H1 (cell line): ENCODE data around the gene MS4A18. TPM values are rescaled to one million over a fixed set of nuclear protein-coding genes. Genes with fewer than 3 reads are reported as not detected.

Experiments
- CTCF ChIA-PET: fragments of 300-600 bp; sonication (Branson Sonifier 250); formaldehyde crosslinking; loops from one replicate; lab custom pipeline; 2021; ENCODE audit not compliant: partially characterized antibody; lab: Charles Lee
- POLR2A ChIA-PET: fragments of 300-600 bp; sonication (Branson Sonifier 250); formaldehyde crosslinking; loops from one replicate; lab custom pipeline; 2021; ENCODE audit warnings: inconsistent platforms; ENCODE audit not compliant: partially characterized antibody; lab: Charles Lee
- DNase-seq, 2 experiments: peaks; one replicate each; pipeline versions ENCODE4 v3.0.0 to v3.0.0-alpha.2; 2010 to 2022; ENCODE audit warnings: low spot score in 2 of 2, low read depth in 1 of 2, mixed read lengths in 1 of 2
- FAIRE-seq: peaks from 2 replicates; lab custom pipeline; 2011; peaks lifted over from hg19 to GRCh38; lab: Jason Lieb, UNC
- H2AFZ ChIP-seq: 2 replicates; pipeline ENCODE4 v1.8.1; 2012; ENCODE audit warnings: low read length, inconsistent platforms
- H2AK5ac ChIP-seq: 2 replicates; pipeline ENCODE4 v1.6.1; 2013; ENCODE audit warnings: low read depth, low read length
- H2BK120ac ChIP-seq: replicated peaks from 2 replicates; pipeline ENCODE3; 2013; ENCODE audit warnings: low read depth, low read length, inconsistent platforms
- H2BK12ac ChIP-seq: 2 replicates; pipeline ENCODE4 v1.6.1; 2013; ENCODE audit warnings: low read depth, low read length
- H2BK15ac ChIP-seq: 2 replicates; pipeline ENCODE4 v1.6.1; 2013; ENCODE audit warnings: low read length
- H2BK20ac ChIP-seq: 2 replicates; pipeline ENCODE4 v1.6.1; 2013; ENCODE audit warnings: low read length
- H2BK5ac ChIP-seq: 2 replicates; pipeline ENCODE4 v1.6.1; 2013; ENCODE audit warnings: low read depth, low read length
- H3K14ac ChIP-seq: 2 replicates; pipeline ENCODE4 v1.6.1; 2013; ENCODE audit warnings: inconsistent platforms; ENCODE audit not compliant: insufficient read length
- H3K18ac ChIP-seq: 2 replicates; pipeline ENCODE4 v1.6.1; 2013; ENCODE audit warnings: low read length; ENCODE audit errors: extremely low read depth
- H3K23ac ChIP-seq: 2 replicates; pipeline ENCODE4 v1.6.1; 2013; ENCODE audit warnings: inconsistent platforms; ENCODE audit not compliant: insufficient read length
- H3K23me2 ChIP-seq: 2 replicates; pipeline ENCODE4 v1.6.1; 2013; ENCODE audit warnings: low read depth, low read length
- H3K27ac ChIP-seq: 2 replicates; pipeline ENCODE4 v1.6.1; 2011; ENCODE audit warnings: low read depth, low read length, inconsistent platforms
- H3K27me3 ChIP-seq, 4 experiments: replicated peaks in 1 of 4; 1 replicate in 1 of 4; 2 replicates in 3 of 4; pipeline versions ENCODE4 v1.6.1 to v1.8.1; 2011 to 2013; ENCODE audit warnings: low read length in 3 of 4, mild to moderate bottlenecking in 3 of 4, inconsistent platforms in 2 of 4, mixed read lengths in 2 of 4, moderate library complexity in 1 of 4; ENCODE audit not compliant: control insufficient read depth in 3 of 4, insufficient read depth in 3 of 4; ENCODE audit errors: extremely low read depth in 1 of 4
- H3K36me3 ChIP-seq, 4 experiments: 2 replicates each; pipeline versions ENCODE4 v1.6.1 to v1.8.1; 2011 to 2013; ENCODE audit warnings: mild to moderate bottlenecking in 4 of 4, low read length in 3 of 4, moderate library complexity in 2 of 4, control low read depth in 1 of 4, inconsistent platforms in 1 of 4; ENCODE audit not compliant: insufficient read depth in 4 of 4, control insufficient read depth in 2 of 4
- H3K4ac ChIP-seq: replicated peaks from 2 replicates; pipeline ENCODE3; 2013; ENCODE audit warnings: low read length, low read depth, mixed read lengths, inconsistent platforms; ENCODE audit not compliant: insufficient read length
- H3K4me1 ChIP-seq, 4 experiments: replicated peaks in 1 of 4; 1 replicate in 1 of 4; 2 replicates in 3 of 4; pipeline versions ENCODE4 v1.6.1 to v1.8.1; 2011 to 2013; ENCODE audit warnings: low read length in 3 of 4, inconsistent platforms in 2 of 4, mixed read lengths in 1 of 4; ENCODE audit not compliant: insufficient read depth in 4 of 4, control insufficient read depth in 3 of 4
- H3K4me2 ChIP-seq, 2 experiments: 2 replicates each; pipeline versions ENCODE4 v1.6.1 to v1.8.1; 2011 to 2013; ENCODE audit warnings: low read depth in 2 of 2, low read length in 2 of 2, control low read depth in 1 of 2, inconsistent platforms in 1 of 2, mild to moderate bottlenecking in 1 of 2; ENCODE audit not compliant: insufficient read depth in 1 of 2
- H3K4me3 ChIP-seq, 4 experiments: fragments of 200-600, 300-600 bp in 1 of 4; sonication (generic), shearing (Covaris generic), sonication (Bioruptor Twin) in 1 of 4; 2 replicates each; pipeline versions ENCODE4 v1.5.1 to v1.8.1; 2011 to 2016; ENCODE audit warnings: low read length in 4 of 4, low read depth in 3 of 4, control low read depth in 2 of 4, inconsistent platforms in 2 of 4, mild to moderate bottlenecking in 2 of 4, mixed read lengths in 1 of 4, moderate library complexity in 1 of 4; ENCODE audit not compliant: insufficient read depth in 2 of 4; ENCODE audit errors: extremely low read depth in 1 of 4
- H3K56ac ChIP-seq: replicated peaks from 2 replicates; pipeline ENCODE3; 2013; ENCODE audit warnings: low read depth, mild to moderate bottlenecking, mixed read lengths, low read length, inconsistent platforms; ENCODE audit not compliant: insufficient read length
- H3K79me1 ChIP-seq: 2 replicates; pipeline ENCODE4 v1.6.1; 2013; ENCODE audit warnings: low read depth, low read length, control low read depth
- H3K79me2 ChIP-seq, 2 experiments: 2 replicates each; pipeline versions ENCODE4 v1.6.1 to v1.8.1; 2012 to 2013; ENCODE audit warnings: low read length in 2 of 2, mild to moderate bottlenecking in 2 of 2, inconsistent platforms in 1 of 2; ENCODE audit not compliant: insufficient read depth in 2 of 2, control insufficient read depth in 1 of 2
- H3K9ac ChIP-seq, 4 experiments: replicated peaks in 1 of 4; 1 replicate in 1 of 4; 2 replicates in 3 of 4; pipeline versions ENCODE4 v1.6.1 to v1.8.1; 2011 to 2013; ENCODE audit warnings: low read depth in 3 of 4, low read length in 3 of 4, control low read depth in 2 of 4, mild to moderate bottlenecking in 2 of 4, moderate library complexity in 2 of 4, inconsistent platforms in 1 of 4; ENCODE audit errors: extremely low read depth in 1 of 4
- H3K9me3 ChIP-seq, 2 experiments: 2 replicates each; pipeline versions ENCODE4 v1.6.1 to v1.8.1; 2012 to 2013; ENCODE audit warnings: mild to moderate bottlenecking in 2 of 2, moderate library complexity in 2 of 2, control low read depth in 1 of 2, inconsistent platforms in 1 of 2, low read depth in 1 of 2, low read length in 1 of 2, mixed read lengths in 1 of 2; ENCODE audit not compliant: insufficient read depth in 2 of 2
- H4K20me1 ChIP-seq, 2 experiments: replicated peaks in 1 of 2; 2 replicates each; pipeline versions ENCODE3 to v1.8.1; 2011 to 2013; ENCODE audit warnings: inconsistent platforms in 2 of 2, low read length in 2 of 2, mild to moderate bottlenecking in 1 of 2; ENCODE audit not compliant: insufficient read depth in 2 of 2, control insufficient read depth in 1 of 2
- H4K5ac ChIP-seq: 2 replicates; pipeline ENCODE4 v1.6.1; 2013; ENCODE audit warnings: low read length, low read depth, mixed read lengths, inconsistent platforms; ENCODE audit not compliant: insufficient read length
- H4K8ac ChIP-seq: 2 replicates; pipeline ENCODE4 v1.8.0; 2013; ENCODE audit warnings: mild to moderate bottlenecking, moderate library complexity, low read length, inconsistent platforms; ENCODE audit not compliant: insufficient read depth; ENCODE audit errors: extremely low read depth
- H4K91ac ChIP-seq: replicated peaks from 2 replicates; pipeline ENCODE3; 2013; ENCODE audit warnings: low read length, mixed read lengths, inconsistent platforms; ENCODE audit not compliant: insufficient read length
- ATF2 ChIP-seq: IDR thresholded peaks from 2 replicates; pipeline ENCODE4 v1.6.1; 2012; ENCODE audit warnings: low read length, inconsistent platforms
- CHD2 ChIP-seq: IDR thresholded peaks from 2 replicates; pipeline ENCODE4 v1.6.1; 2012; ENCODE audit warnings: low read length, improper control_type of control experiment
- FOSL1 ChIP-seq: IDR thresholded peaks from 2 replicates; pipeline ENCODE4 v1.6.1; 2011; ENCODE audit warnings: mild to moderate bottlenecking, low read depth, low read length, moderate library complexity; ENCODE audit not compliant: insufficient read depth
- GTF2F1 ChIP-seq: IDR thresholded peaks from 2 replicates; pipeline ENCODE4 v1.6.1; 2012; ENCODE audit warnings: low read depth, low read length, improper control_type of control experiment, borderline replicate concordance
- HDAC6 ChIP-seq: IDR thresholded peaks from one replicate; pipeline ENCODE4 v1.7.1; 2012; ENCODE audit warnings: low read depth, mild to moderate bottlenecking, inconsistent platforms, low read length, moderate library complexity
- KDM5A ChIP-seq: fragments of 200-600 bp; IDR thresholded peaks from 2 replicates; pipeline ENCODE4 v1.7.1; 2012; ENCODE audit warnings: mild to moderate bottlenecking, low read length, inconsistent platforms, mixed read lengths
- MAX ChIP-seq: IDR thresholded peaks from 2 replicates; pipeline ENCODE4 v1.6.1; 2012; ENCODE audit warnings: inconsistent platforms
- SAP30 ChIP-seq: fragments of 300-600 bp; sonication (generic); IDR thresholded peaks from 2 replicates; pipeline ENCODE4 v1.7.1; 2012; ENCODE audit warnings: low read length, moderate library complexity, mild to moderate bottlenecking, inconsistent platforms; ENCODE audit not compliant: insufficient read depth, insufficient replicate concordance
- SIX5 ChIP-seq: IDR thresholded peaks from 2 replicates; pipeline ENCODE4 v1.6.1; 2011; ENCODE audit warnings: mild to moderate bottlenecking, low read depth, low read length
- TBP ChIP-seq: IDR thresholded peaks from 2 replicates; pipeline ENCODE4 v1.6.1; 2011; ENCODE audit warnings: low read depth, low read length, improper control_type of control experiment
- TEAD4 ChIP-seq: IDR thresholded peaks from 2 replicates; pipeline ENCODE4 v1.6.1; 2012; ENCODE audit warnings: low read depth, low read length, inconsistent platforms, mixed read lengths
- WGBS, 2 experiments: shearing (Covaris generic) in 1 of 2; methylation state at CpG; one replicate each; pipeline versions ENCODE4 v1.1.6 to v1.1.7; 2013 to 2015; ENCODE audit warnings: low lambda C conversion rate in 2 of 2, mixed read lengths in 2 of 2, inconsistent platforms in 1 of 2, low coverage in 1 of 2, missing lambda C conversion rate in 1 of 2; ENCODE audit not compliant: insufficient replicate concordance in 2 of 2, insufficient coverage in 1 of 2, insufficient read length in 1 of 2; ENCODE audit errors: extremely low coverage in 1 of 2, missing lambda C conversion rate in 1 of 2; 5-methylcytosine and 5-hydroxymethylcytosine counted together
- polyA plus RNA-seq, 7 experiments: library from polyadenylated mRNA; depleted of rRNA in 3 of 7; stranded (reverse) in 5 of 7; unstranded in 2 of 7; fragments of >200 nt in 5 of 7; fragments of 200-250 nt in 2 of 7; gene quantifications; 1 replicate in 5 of 7; 2 replicates in 1 of 7; 4 replicates in 1 of 7; pipeline versions ENCODE4 v1.2.1 to v1.2.3, GENCODE V29; 2011 to 2013; ENCODE audit warnings: missing spikeins in 2 of 7, mixed read lengths in 2 of 7
- total RNA-seq: library from RNA; stranded (reverse); fragmentation: NEBNext Ultra II Directional; extraction: Animal tissue kit (Norgen Biotek cat#: 25700); gene quantifications from 2 replicates; pipeline ENCODE4 v1.2.1, GENCODE V29; 2021

The MS4A18 gene
- total and polyA plus RNA-seq, 2 of the 8 experiments (the other 6 are each of a cell fraction or from before 2014, with no cell fraction given), result not detected

GRCh38 chr11:60754887-60755286 is 30.4 kb downstream of the MS4A18 start:
- no peak overlapping the region for H2BK120ac ChIP-seq
- WGBS, 2 experiments, result 95% methylated on average over 4 of the region's 6 CpGs; no CpG with 5 or more reads in 1 of the 2 experiments
- CTCF ChIA-PET, result interaction anchor here (1.3 to 3.2 kb wide), 5 partner anchors 9 to 54 kb away, joined by 5 to 35 read pairs (median 13); partner anchors contain the start of gene MS4A8
- H3K23me2 ChIP-seq, result no peaks in the 10 kb centered on the region
- H3K4ac ChIP-seq, result no peak overlapping the region
- H3K9ac ChIP-seq, result no peak overlapping the region
- H4K5ac ChIP-seq, result no peak overlapping the region
- H2BK12ac ChIP-seq, result no peak overlapping the region
- H3K56ac ChIP-seq, result no peak overlapping the region
- POLR2A ChIA-PET, result no interaction called here
- no peak overlapping the region for H2AK5ac ChIP-seq
- no peak overlapping the region for H4K8ac ChIP-seq
- no peak overlapping the region for H2AFZ ChIP-seq
- H3K18ac ChIP-seq, result no peak overlapping the region
- no peak overlapping the region for H3K14ac ChIP-seq
- H3K36me3 ChIP-seq, result no peaks in the 10 kb centered on the region
- FAIRE-seq (no peak), DNase-seq (no peak)
- no peak overlapping the region for H2BK15ac ChIP-seq
- 0 out of 4 replicates have a peak, but pooled peaks cover 0 to 4% of the 10 kb centered on the region in 2 experiments for H3K9me3 ChIP-seq
- H3K4me3 ChIP-seq, result no peak overlapping the region
- H3K4me1 ChIP-seq, result no peaks in the 10 kb centered on the region; a peak in 2 of 7 replicates
- H3K4me2 ChIP-seq, result no peak overlapping the region
- H2BK5ac ChIP-seq, result no peak overlapping the region
- H4K20me1 ChIP-seq, result no peaks in the 10 kb centered on the region
- H3K23ac ChIP-seq, result no peak overlapping the region
- no peaks in the 10 kb centered on the region for H3K27me3 ChIP-seq
- no peak overlapping the region for H3K27ac ChIP-seq
- H4K91ac ChIP-seq, result no peak overlapping the region
- no peak overlapping the region for H2BK20ac ChIP-seq
- no peaks in the 10 kb centered on the region for H3K79me1 ChIP-seq
- no peaks in the 10 kb centered on the region for H3K79me2 ChIP-seq
- TF ChIP-seq SIX5 (no peak), KDM5A (no peak), HDAC6 (no peak), MAX (no peak), TEAD4 (no peak), TBP (no peak), ATF2 (no peak), FOSL1 (no peak), GTF2F1 (no peak), CHD2 (no peak), SAP30 (no peak)
